HAP-1 (cell line): ENCODE results near the gene KBTBD6.
A peak's percentile ranks its signal among the peaks of the same experiment; 100 is the strongest.
"Not testable (repeated sequence)": the region's sequence is repeated elsewhere in the genome, so short reads cannot be mapped to it uniquely, and the experiment has no call there.

Experiments
- DNase-seq, 2 experiments: peaks; one replicate each; pipeline ENCODE4 v3.0.0-alpha.2; 2016 to 2020; ENCODE audit warnings: low spot score in 2 of 2
- H3K27me3 ChIP-seq: fragments of 250-450 bp; sonication (Bioruptor Pico); 2 replicates; pipeline ENCODE4 v1.5.1; 2020; ENCODE audit warnings: low read depth, mild to moderate bottlenecking, moderate library complexity
- H3K36me3 ChIP-seq: fragments of 250-450 bp; sonication (Bioruptor Pico); replicated peaks from 2 replicates; pipeline ENCODE4 v1.5.1; 2020; ENCODE audit warnings: mild to moderate bottlenecking
- H3K4me1 ChIP-seq: fragments of 250-450 bp; sonication (Bioruptor Pico); 2 replicates; pipeline ENCODE4 v1.5.1; 2020; ENCODE audit warnings: mild to moderate bottlenecking
- H3K4me3 ChIP-seq: fragments of 250-450 bp; sonication (Bioruptor Pico); 2 replicates; pipeline ENCODE4 v1.5.1; 2020; ENCODE audit warnings: mild to moderate bottlenecking, moderate library complexity
- H3K9me3 ChIP-seq: fragments of 250-450 bp; sonication (Bioruptor Pico); 2 replicates; pipeline ENCODE4 v1.5.1; 2020; ENCODE audit warnings: mild to moderate bottlenecking, moderate library complexity
- in situ Hi-C: fragments of 300-500 bp; cut with MboI; formaldehyde crosslinking; loops from 3 replicates; pipeline ENCODE4 v1.14.3; 2020; ENCODE audit warnings: low sequenced_read_pairs, inconsistent platforms, mixed read lengths

The KBTBD6 gene

DNA sequence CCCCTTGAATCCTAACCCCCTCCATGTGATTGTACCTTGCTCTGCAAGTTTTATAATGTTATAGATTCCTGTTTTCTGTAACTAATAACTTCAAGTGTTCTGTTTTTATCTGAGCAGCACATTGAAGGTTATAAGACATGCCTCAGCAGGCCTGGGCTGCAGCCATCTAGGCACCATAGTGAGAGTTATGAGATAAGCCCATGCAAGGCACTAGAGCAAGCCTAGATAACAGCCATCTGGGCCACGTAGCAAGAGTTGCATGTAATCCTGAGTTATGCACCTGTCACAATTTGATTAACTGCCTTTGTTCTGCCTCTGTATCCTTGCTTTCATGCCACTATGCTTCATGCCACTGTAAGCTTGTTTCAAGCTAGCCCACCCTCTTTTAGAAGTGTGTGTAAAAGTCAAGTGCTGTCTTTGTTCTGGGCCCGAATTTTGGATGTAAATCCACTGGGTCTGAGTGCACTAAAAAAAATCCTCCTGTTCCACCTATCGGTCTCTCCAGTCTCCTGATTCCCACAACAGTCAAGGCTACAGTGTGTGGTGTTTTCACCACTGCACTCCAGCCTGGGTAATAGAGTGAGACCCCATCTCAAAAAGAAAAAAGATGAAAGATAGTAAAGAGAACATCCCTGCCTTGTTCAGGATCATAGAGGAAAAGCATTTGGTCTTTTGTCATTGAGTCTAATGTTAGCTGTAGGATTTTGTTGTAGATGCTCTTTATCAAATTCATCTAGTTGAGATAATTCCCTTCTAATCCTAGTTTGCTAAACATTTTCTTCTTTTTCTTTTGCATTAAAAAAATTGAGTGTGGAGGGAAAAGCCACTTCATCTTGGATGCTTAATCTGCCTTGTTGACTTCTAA is 16.0 kb upstream of the KBTBD6 start:
- in situ Hi-C loops: no loop called here
- DNase-seq: no peak
- Histone ChIP-seq H3K9me3 (peaks cover 15% of the 10 kb centered on the region; the same call in 1 of the 2 replicates), H3K36me3 (no peaks in the 10 kb centered on the region), H3K4me1 (no peaks in the 10 kb centered on the region), H3K27me3 (no peaks in the 10 kb centered on the region), H3K4me3 (no peak overlapping the region)

DNA sequence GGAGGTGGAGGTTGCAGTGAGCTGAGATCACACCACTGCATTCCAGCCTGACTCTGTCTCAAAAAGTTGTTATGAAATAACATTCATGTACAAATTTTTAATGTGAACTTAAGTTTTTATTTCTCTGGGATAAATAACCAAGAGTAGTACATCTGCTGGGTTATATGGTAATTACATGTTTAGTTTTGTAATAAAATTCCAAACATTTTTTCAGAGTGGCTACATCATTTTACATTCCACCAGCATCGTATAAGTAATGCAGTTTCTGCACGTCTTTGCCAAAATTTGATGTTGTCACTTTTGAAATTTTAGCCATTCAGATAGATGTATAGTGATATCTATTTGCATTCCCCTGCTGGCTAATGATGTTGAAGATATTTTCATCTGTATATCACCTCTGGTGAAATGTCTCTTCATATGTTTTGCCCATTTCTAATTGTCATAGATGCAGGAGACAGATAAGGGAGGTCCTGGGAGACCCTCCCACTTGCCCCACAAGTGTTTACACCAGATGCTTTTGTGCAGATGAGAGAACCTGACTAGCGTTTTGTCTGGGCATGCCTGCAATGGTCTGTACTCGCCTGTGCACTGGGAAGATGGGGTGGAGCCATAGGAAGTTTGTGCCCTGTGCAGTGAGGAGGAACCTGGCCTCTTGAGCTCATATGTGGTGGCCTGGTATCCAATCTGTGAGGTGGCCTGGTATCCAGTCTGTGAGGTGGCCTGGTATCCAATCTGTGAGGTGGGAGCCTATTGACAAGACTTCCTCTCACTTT is 12.7 kb upstream of the KBTBD6 start:
- H3K4me3 ChIP-seq: no peak overlapping the region
- in situ Hi-C loops: no loop called here
- H3K9me3 ChIP-seq: peaks cover 15% of the 10 kb centered on the region; the same call in 1 of the 2 replicates
- no peaks in the 10 kb centered on the region for H3K36me3 ChIP-seq
- H3K4me1 ChIP-seq: no peaks in the 10 kb centered on the region
- DNase-seq: no peak
- no peaks in the 10 kb centered on the region for H3K27me3 ChIP-seq

- H3K4me1 ChIP-seq: no peaks in the 10 kb centered on the region; the same call in 1 of the 2 replicates
- H3K4me3 ChIP-seq: no peak overlapping the region
- H3K9me3 ChIP-seq: peaks cover 15% of the 10 kb centered on the region; the same call in 1 of the 2 replicates
- no peaks in the 10 kb centered on the region for H3K27me3 ChIP-seq
- DNase-seq: no peak
- in situ Hi-C loops: no loop called here
- H3K36me3 ChIP-seq: no peaks in the 10 kb centered on the region
Measured at GRCh38 chr13:41144576-41144975, 12.0 kb upstream of the KBTBD6 start.

GRCh38 chr13:41139296-41139966 is 6.8 kb upstream of the KBTBD6 start:
- in situ Hi-C loops: loop anchor here (10.0 kb wide), 1 partner anchor 55 kb away; the partner anchor contains the start of gene KBTBD7
- H3K9me3 ChIP-seq: no peaks in the 10 kb centered on the region
- H3K27me3 ChIP-seq: no peaks in the 10 kb centered on the region
- H3K36me3 ChIP-seq: no peaks in the 10 kb centered on the region
- H3K4me1 ChIP-seq: no peaks in the 10 kb centered on the region; the same call in 1 of the 2 replicates
- H3K4me3 ChIP-seq: no peak overlapping the region
- DNase-seq: peak in 1 of 2 experiments; percentile 33

GRCh38 chr13:41137951-41138350 is 5.3 kb upstream of the KBTBD6 start:
- no peak for DNase-seq
- no peaks in the 10 kb centered on the region for H3K9me3 ChIP-seq
- no peak overlapping the region for H3K4me3 ChIP-seq
- H3K4me1 ChIP-seq: no peaks in the 10 kb centered on the region; the same call in 1 of the 2 replicates
- H3K36me3 ChIP-seq: no peaks in the 10 kb centered on the region
- H3K27me3 ChIP-seq: no peaks in the 10 kb centered on the region
- in situ Hi-C loops: loop anchor here (10.0 kb wide), 1 partner anchor 57 kb away; the partner anchor contains the start of gene KBTBD7

DNA sequence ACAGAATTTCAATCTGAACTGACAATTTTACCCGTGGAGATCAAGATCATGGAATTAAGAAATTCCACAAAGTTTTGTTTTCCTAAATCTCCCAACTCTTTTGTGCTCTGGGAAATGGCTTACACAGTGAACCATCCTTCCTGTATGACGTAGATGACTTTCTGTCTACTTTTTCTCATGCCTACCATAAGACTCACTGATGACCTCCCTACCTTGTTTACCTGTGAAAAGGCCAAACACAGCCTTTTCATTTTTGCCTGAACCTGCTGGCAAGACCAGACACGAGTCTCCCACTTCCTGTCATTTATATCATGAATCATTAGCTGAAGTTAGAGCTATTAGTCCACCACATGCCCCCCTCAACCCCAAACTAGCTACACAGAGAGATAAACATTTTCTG is 4.6 kb upstream of the KBTBD6 start:
- no peak for DNase-seq
- H3K9me3 ChIP-seq: no peaks in the 10 kb centered on the region
- in situ Hi-C loops: loop anchor here (10.0 kb wide), 1 partner anchor 58 kb away; the partner anchor contains the start of gene KBTBD7
- H3K4me1 ChIP-seq: no peaks in the 10 kb centered on the region; the same call in 1 of the 2 replicates
- H3K27me3 ChIP-seq: no peaks in the 10 kb centered on the region
- no peaks in the 10 kb centered on the region for H3K36me3 ChIP-seq
- H3K4me3 ChIP-seq: no peak overlapping the region

GRCh38 chr13:41136396-41137031 is 3.9 kb upstream of the KBTBD6 start:
- no peak for DNase-seq
- no peaks in the 10 kb centered on the region for H3K36me3 ChIP-seq
- in situ Hi-C loops: loop anchor here (10.0 kb wide), 1 partner anchor 58 kb away; the partner anchor contains the start of gene KBTBD7
- H3K4me3 ChIP-seq: no peak overlapping the region
- H3K9me3 ChIP-seq: no peaks in the 10 kb centered on the region
- H3K27me3 ChIP-seq: no peaks in the 10 kb centered on the region
- H3K4me1 ChIP-seq: no peaks in the 10 kb centered on the region; the same call in 1 of the 2 replicates

GRCh38 chr13:41133951-41134350 is 1.3 kb upstream of the KBTBD6 start:
- Histone ChIP-seq H3K4me1 (peaks cover 7% of the 10 kb centered on the region), H3K27me3 (no peaks in the 10 kb centered on the region), H3K9me3 (no peaks in the 10 kb centered on the region), H3K4me3 (no peak overlapping the region), H3K36me3 (no peaks in the 10 kb centered on the region)
- in situ Hi-C loops: loop anchor here (10.0 kb wide), 1 partner anchor 61 kb away; the partner anchor contains the start of gene KBTBD7
- DNase-seq: no peak

DNA sequence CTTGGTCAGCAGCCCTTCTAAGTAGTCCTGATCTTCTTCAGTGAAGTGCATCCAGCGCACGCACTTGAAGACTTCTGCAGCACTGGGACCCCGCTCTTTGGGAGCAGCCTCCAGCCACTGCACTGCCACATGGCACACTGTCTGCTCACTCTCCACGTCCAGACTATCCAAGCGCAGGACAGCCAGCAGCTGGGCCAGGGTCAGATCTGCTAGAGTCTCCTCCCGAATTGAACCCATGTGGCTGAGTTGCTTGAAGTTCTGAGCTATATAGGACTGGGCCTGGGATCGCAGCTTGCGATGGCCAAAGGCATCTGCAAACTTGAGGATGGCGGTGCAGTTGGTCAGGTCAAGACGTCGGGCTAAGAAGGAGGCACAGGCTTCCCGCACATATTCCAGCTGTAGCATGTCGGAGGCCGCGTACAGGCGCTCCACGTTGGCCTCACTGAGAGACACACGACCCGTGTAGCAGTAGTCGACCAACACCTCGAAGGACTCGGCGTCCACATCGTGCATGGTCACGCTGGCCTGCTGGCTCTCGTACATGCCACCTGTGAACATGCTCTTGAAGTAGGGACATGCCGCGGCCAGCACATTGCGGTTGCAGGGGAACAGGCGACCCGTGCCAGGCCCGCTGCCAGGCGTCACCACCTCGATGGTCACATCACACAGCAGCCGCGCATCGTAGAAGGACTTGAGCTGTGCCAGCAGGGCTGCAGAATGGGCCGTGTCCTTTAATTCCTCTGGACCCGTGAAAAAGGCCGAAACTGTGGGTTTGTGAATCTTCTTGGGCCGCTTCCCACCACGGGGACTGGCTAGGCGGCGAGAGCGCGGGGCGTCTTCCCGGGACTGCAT is 716 bp downstream of the KBTBD6 start:
- DNase-seq: peak in 1 of 2 experiments; percentile 15
- H3K4me1 ChIP-seq: peaks cover 14% of the 10 kb centered on the region
- peak overlapping the region; percentile 54 for H3K4me3 ChIP-seq
- not testable (repeated sequence) for H3K27me3 ChIP-seq, H3K36me3 ChIP-seq, H3K9me3 ChIP-seq
- in situ Hi-C loops: loop anchor here (10.0 kb wide), 1 partner anchor 63 kb away; the partner anchor contains the start of gene KBTBD7

DNA sequence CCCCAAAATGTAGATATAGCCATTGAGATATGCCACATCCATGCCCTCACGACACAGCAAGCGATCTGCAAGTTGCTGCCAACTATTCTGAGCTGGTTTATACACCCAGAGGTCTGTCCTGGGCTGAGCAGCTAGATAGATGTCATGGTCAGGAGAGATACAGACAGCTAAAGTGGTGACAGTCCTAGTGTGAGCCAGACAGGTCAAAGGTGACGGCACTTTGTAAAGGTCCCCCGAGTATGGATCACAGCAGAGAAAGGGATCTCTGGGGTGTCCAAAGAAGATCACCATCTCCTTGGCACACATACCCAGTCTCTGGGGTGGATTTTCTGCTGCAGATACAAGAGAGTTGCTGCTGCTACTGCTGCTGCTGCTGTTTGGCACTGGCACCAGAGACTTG is 1.4 kb downstream of the KBTBD6 start:
- Histone ChIP-seq H3K4me1 (peaks cover 14% of the 10 kb centered on the region), H3K4me3 (peak overlapping the region; percentile 10)
- H3K36me3 ChIP-seq, H3K9me3 ChIP-seq, H3K27me3 ChIP-seq, DNase-seq: not testable (repeated sequence)
- in situ Hi-C loops: loop anchor here (10.0 kb wide), 1 partner anchor 64 kb away; the partner anchor contains the start of gene KBTBD7

DNA sequence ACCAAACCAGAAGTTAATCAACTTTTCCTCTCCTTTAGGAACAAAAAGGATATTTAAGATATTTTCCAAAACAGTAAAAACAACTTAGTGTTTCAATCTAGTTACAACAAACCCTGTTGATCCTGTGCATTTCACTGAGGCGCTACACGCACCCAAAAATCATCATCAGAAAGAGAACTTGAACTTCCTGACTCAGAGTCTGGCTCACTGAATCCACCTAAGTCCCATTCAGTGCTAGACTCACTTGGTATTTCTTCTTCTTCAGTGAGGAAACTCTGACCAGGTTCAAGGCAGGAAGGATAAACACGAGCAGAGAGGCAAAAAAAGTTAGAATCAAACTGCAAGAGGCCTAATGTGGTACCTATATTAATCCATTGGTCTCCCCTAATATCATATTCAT is 2.2 kb downstream of the KBTBD6 start:
- H3K4me1 ChIP-seq: peaks cover 14% of the 10 kb centered on the region
- no peak for DNase-seq
- in situ Hi-C loops: loop anchor here (10.0 kb wide), 1 partner anchor 64 kb away; the partner anchor contains the start of gene KBTBD7

GRCh38 chr13:41127701-41128100 is 4.9 kb downstream of the KBTBD6 start:
- Histone ChIP-seq H3K4me3 (no peak overlapping the region), H3K4me1 (peaks cover 14% of the 10 kb centered on the region), H3K9me3 (no peaks in the 10 kb centered on the region), H3K27me3 (no peaks in the 10 kb centered on the region), H3K36me3 (no peaks in the 10 kb centered on the region)
- no peak for DNase-seq
- in situ Hi-C loops: no loop called here

More for the DNA sequence above, 2.2 kb downstream of the KBTBD6 start:
- Histone ChIP-seq H3K4me3 (peak overlapping the region; percentile 10), H3K27me3 (no peaks in the 10 kb centered on the region), H3K36me3 (no peaks in the 10 kb centered on the region), H3K9me3 (no peaks in the 10 kb centered on the region)
